HepG2 (cell line): ENCODE data around the gene FANCL. TPM values are rescaled to one million over a fixed set of nuclear protein-coding genes. Genes with fewer than 3 reads are reported as not detected.
"Not testable (repeated sequence)": the region's sequence is repeated elsewhere in the genome, so short reads cannot be mapped to it uniquely, and the experiment has no call there.

ENCODE experiments used
- ATF2 ChIP-seq: sonication (generic); formaldehyde crosslinking; IDR thresholded peaks from 2 replicates; pipeline ENCODE4 v1.4.0; 2020; ENCODE audit warnings: missing genetic modification reagents
- ATF4 ChIP-seq, 2 experiments: fragments of 450-650 bp in 1 of 2; sonication (generic) in 1 of 2; formaldehyde crosslinking; IDR thresholded peaks; 2 replicates each; pipeline versions ENCODE4 v1.5.0 to v1.8.0; 2020 to 2022; ENCODE audit warnings: mild to moderate bottlenecking in 1 of 2, missing genetic modification reagents in 1 of 2
- CEBPB ChIP-seq: IDR thresholded peaks from 2 replicates; pipeline ENCODE4 v1.6.1; 2011; ENCODE audit warnings: low read depth, low read length, improper control_type of control experiment, borderline replicate concordance
- CEBPG ChIP-seq: IDR thresholded peaks from 2 replicates; pipeline ENCODE4 v1.6.1; 2016
- CREB1 ChIP-seq, 2 experiments: fragments of 450-650 bp in 1 of 2; IDR thresholded peaks; 2 replicates each; pipeline ENCODE4 v1.6.1; 2016 to 2017; ENCODE audit warnings: control low read depth in 1 of 2, mild to moderate bottlenecking in 1 of 2, missing compliant biosample characterization in 1 of 2, missing genetic modification characterization in 1 of 2
- FOXO1 ChIP-seq: sonication (generic); formaldehyde crosslinking; IDR thresholded peaks from 2 replicates; pipeline ENCODE4 v1.4.0; 2020; ENCODE audit warnings: missing genetic modification reagents
- GATA4 ChIP-seq: sonication (generic); IDR thresholded peaks from 2 replicates; pipeline ENCODE4 v1.6.1; 2016; ENCODE audit warnings: antibody characterized with exemption, low read depth, borderline replicate concordance
- GATAD1 ChIP-seq: IDR thresholded peaks from 2 replicates; pipeline ENCODE4 v1.6.1; 2016; ENCODE audit warnings: missing genetic modification reagents, missing compliant biosample characterization
- GATAD2A ChIP-seq: IDR thresholded peaks from 2 replicates; pipeline ENCODE4 v1.6.1; 2016
- HDAC2 ChIP-seq: sonication (generic); formaldehyde crosslinking; IDR thresholded peaks from 2 replicates; pipeline ENCODE4 v1.4.0; 2020; ENCODE audit warnings: missing genetic modification reagents
- LCORL ChIP-seq, 2 experiments: fragments of 450-650 bp in 1 of 2; sonication (generic) in 1 of 2; formaldehyde crosslinking in 1 of 2; IDR thresholded peaks; 2 replicates each; pipeline versions ENCODE4 v1.5.0 to v1.6.1; 2017 to 2020; ENCODE audit warnings: antibody characterized with exemption in 1 of 2, missing genetic modification reagents in 1 of 2
- MLX ChIP-seq: IDR thresholded peaks from 2 replicates; pipeline ENCODE4 v1.6.1; 2016
- NCOA2 ChIP-seq: sonication (generic); formaldehyde crosslinking; IDR thresholded peaks from 2 replicates; pipeline ENCODE4 v1.8.0; 2022; ENCODE audit warnings: inconsistent platforms
- NONO ChIP-seq, 2 experiments: fragments of 450-650 bp in 1 of 2; sonication (generic) in 1 of 2; formaldehyde crosslinking in 1 of 2; IDR thresholded peaks in 1 of 2; conservative IDR thresholded peaks in 1 of 2; 2 replicates each; pipeline versions ENCODE4 v1.6.1 to v1.8.0; 2017 to 2022; ENCODE audit warnings: mild to moderate bottlenecking in 1 of 2, missing genetic modification reagents in 1 of 2, moderate library complexity in 1 of 2
- PATZ1 ChIP-seq: sonication (generic); formaldehyde crosslinking; IDR thresholded peaks from 2 replicates; pipeline ENCODE4 v1.4.0; 2020; ENCODE audit warnings: missing genetic modification reagents
- SIX4 ChIP-seq: sonication (generic); formaldehyde crosslinking; IDR thresholded peaks from 2 replicates; pipeline ENCODE4 v1.4.0; 2020; ENCODE audit warnings: missing genetic modification reagents
- SMAD3 ChIP-seq: sonication (generic); formaldehyde crosslinking; IDR thresholded peaks from 2 replicates; pipeline ENCODE4 v1.4.0; 2020; ENCODE audit warnings: missing genetic modification reagents
- XBP1 ChIP-seq: sonication (generic); formaldehyde crosslinking; IDR thresholded peaks from 2 replicates; pipeline ENCODE4 v1.5.0; 2020; ENCODE audit warnings: missing genetic modification reagents
- ZBTB25 ChIP-seq: IDR thresholded peaks from 2 replicates; pipeline ENCODE4 v1.6.1; 2018; ENCODE audit warnings: missing genetic modification reagents
- ZNF556 ChIP-seq: sonication (generic); formaldehyde crosslinking; IDR thresholded peaks from 2 replicates; pipeline ENCODE4 v1.4.0; 2020; ENCODE audit warnings: mild to moderate bottlenecking, missing genetic modification reagents, borderline replicate concordance
- ZNF614 ChIP-seq: IDR thresholded peaks from 2 replicates; pipeline ENCODE4 v1.6.1; 2018; ENCODE audit warnings: missing biosample characterization, missing genetic modification reagents, inconsistent platforms, borderline replicate concordance
- ZNF644 ChIP-seq: IDR thresholded peaks from 2 replicates; pipeline ENCODE4 v1.6.1; 2016; ENCODE audit warnings: low read depth
- ZNF792 ChIP-seq: IDR thresholded peaks from 2 replicates; pipeline ENCODE4 v1.6.1; 2016
- polyA plus RNA-seq, 8 experiments: library from polyadenylated mRNA; depleted of rRNA in 3 of 8; stranded (reverse) in 7 of 8; unstranded in 1 of 8; fragments of >200 nt; fragmentation: Illumina TruSeq in 4 of 8; extraction: Trizol in 4 of 8; gene quantifications; 2 replicates each; pipeline versions ENCODE4 v1.2.1 to v1.2.3, GENCODE V29; 2011 to 2016; ENCODE audit warnings: low read depth in 4 of 8, missing spikeins in 1 of 8, mixed read lengths in 1 of 8; ENCODE audit not compliant: insufficient read depth in 1 of 8
- total RNA-seq, 5 experiments: library from RNA; depleted of rRNA; stranded (reverse); fragments of >200 nt; fragmentation: Illumina TruSeq; extraction: Trizol; gene quantifications; 2 replicates each; pipeline ENCODE4 v1.2.3, GENCODE V29; 2016; ENCODE audit warnings: low read depth in 1 of 5

FANCL gene
- total and polyA plus RNA-seq, 2 of the 13 experiments (the other 11 are each of a cell fraction or from before 2014, with no cell fraction given) = 40.7 to 66.8 TPM

GRCh38 chr2:58170334-58170933 lies 70.7 kb downstream of the FANCL start (continued):
- TF ChIP-seq PATZ1 (CRISPR knock-in tag) (peak; percentile 49; the same call in 1 of the 2 replicates), CEBPG (CRISPR knock-in tag) (peak; percentile 76), ZNF644 (CRISPR knock-in tag) (0 out of 2 replicates have a peak, but pooled peaks have one; percentile 17), CEBPB (0 out of 2 replicates have a peak, but pooled peaks have one; percentile 3), MLX (peak; percentile 43; the same call in 1 of the 2 replicates), NONO (CRISPR knock-in tag; conservative IDR thresholded peaks at IDR 0.05) (peak; percentile 37; the same call in 1 of the 2 replicates), SMAD3 (CRISPR knock-in tag) (peak; percentile 83; the same call in 1 of the 2 replicates), CREB1 (CRISPR knock-in tag; IDR thresholded peaks at IDR 0.05) (peak; percentile 44), ZNF556 (peak; percentile 33; the same call in 1 of the 2 replicates), ATF4 (CRISPR knock-in tag; IDR thresholded peaks at IDR 0.05) (0 out of 4 replicates have a peak, but pooled peaks of 1 of the 2 experiments have one; percentile 49), XBP1 (CRISPR knock-in tag) (peak; percentile 48; the same call in 1 of the 2 replicates), LCORL (IDR thresholded peaks at IDR 0.05) (peak; percentile 42; the same call in 1 of the 2 replicates), ZNF792 (CRISPR knock-in tag) (0 out of 2 replicates have a peak, but pooled peaks have one; percentile 15), GATAD1 (CRISPR knock-in tag) (peak; percentile 63; the same call in 1 of the 2 replicates), HDAC2 (CRISPR knock-in tag) (peak; percentile 84), ZNF614 (CRISPR knock-in tag) (0 out of 2 replicates have a peak, but pooled peaks have one; percentile 48), SIX4 (CRISPR knock-in tag) (peak; percentile 41; the same call in 1 of the 2 replicates), FOXO1 (CRISPR knock-in tag) (peak; percentile 67; the same call in 1 of the 2 replicates), NCOA2 (CRISPR knock-in tag) (peak; percentile 89), ATF2 (CRISPR knock-in tag) (peak; percentile 77; the same call in 1 of the 2 replicates), GATA4 (peak; percentile 83), ZBTB25 (CRISPR knock-in tag) (peak; percentile 69; the same call in 1 of the 2 replicates), GATAD2A (peak; percentile 98)
- not testable (repeated sequence) for TF ChIP-seq NONO (IDR thresholded peaks at IDR 0.05); CREB1 (IDR thresholded peaks at IDR 0.05); LCORL (CRISPR knock-in tag; IDR thresholded peaks at IDR 0.05)
